PC-3 (cell line): ENCODE data around the gene TEPSIN. TPM values are rescaled to one million over a fixed set of nuclear protein-coding genes. Genes with fewer than 3 reads are reported as not detected.

Experiments used
- ATAC-seq: fragments of 200-7000 bp; cut with Tn5 transposase; 2 replicates; pipeline ENCODE4 v1.9.1; 2020; ENCODE audit warnings: mild to moderate bottlenecking, moderate library complexity
- BruUV-seq: library from RNA; stranded (reverse); fragments of 400-500 nt; replicated peaks from 2 replicates; lab custom pipeline; 2021; lab: Mats Ljungman, UMichigan
- CTCF ChIA-PET: fragments of 300-600 bp; sonication (Branson Sonifier 250); formaldehyde crosslinking; loops from one replicate; lab custom pipeline; 2022; ENCODE audit warnings: antibody characterized with exemption; lab: Charles Lee
- POLR2A ChIA-PET: fragments of 300-600 bp; sonication (Branson Sonifier 250); formaldehyde crosslinking; loops from one replicate; lab custom pipeline; 2022; ENCODE audit warnings: antibody characterized with exemption; ENCODE audit not compliant: unreplicated experiment; lab: Charles Lee
- DNase-seq: peaks from one replicate; pipeline ENCODE4 v3.0.0-alpha.2; 2015
- H2AFZ ChIP-seq: fragments of 300-600 bp; sonication (generic); 2 replicates; pipeline ENCODE4 v1.6.0; 2016; ENCODE audit warnings: antibody characterized with exemption, low read length
- H3F3A ChIP-seq: fragments of 300-600 bp; sonication (generic); one replicate; pipeline ENCODE4 v1.6.0; 2017; ENCODE audit warnings: antibody characterized with exemption, low read length, control low read depth, mild to moderate bottlenecking; ENCODE audit not compliant: unreplicated experiment
- H3K27ac ChIP-seq: fragments of 300-600 bp; sonication (generic); 2 replicates; pipeline ENCODE4 v1.5.1; 2016; ENCODE audit warnings: mild to moderate bottlenecking, low read length
- H3K27me3 ChIP-seq: fragments of 300-600 bp; sonication (generic); 2 replicates; pipeline ENCODE4 v1.6.1; 2016; ENCODE audit warnings: low read length, mixed read lengths
- H3K36me3 ChIP-seq: fragments of 300-600 bp; sonication (generic); 2 replicates; pipeline ENCODE4 v1.6.1; 2016; ENCODE audit warnings: low read depth, mixed run types, low read length, mixed read lengths
- H3K4me1 ChIP-seq: fragments of 300-600 bp; sonication (generic); 2 replicates; pipeline ENCODE4 v1.5.1; 2016; ENCODE audit warnings: low read length; ENCODE audit not compliant: insufficient read depth
- H3K4me2 ChIP-seq: fragments of 300-600 bp; sonication (generic); 2 replicates; pipeline ENCODE4 v1.6.0; 2016; ENCODE audit warnings: low read length
- H3K4me3 ChIP-seq: fragments of 300-600 bp; sonication (generic); 2 replicates; pipeline ENCODE4 v1.5.1; 2016; ENCODE audit warnings: mild to moderate bottlenecking, low read length, mixed read lengths
- H3K79me2 ChIP-seq: fragments of 300-600 bp; sonication (generic); 2 replicates; pipeline ENCODE4 v1.6.1; 2017; ENCODE audit warnings: low read length, mixed read lengths
- H3K9ac ChIP-seq: fragments of 300-600 bp; sonication (generic); 2 replicates; pipeline ENCODE4 v1.6.0; 2016; ENCODE audit warnings: mild to moderate bottlenecking, low read length
- H3K9me2 ChIP-seq: fragments of 300-600 bp; sonication (generic); replicated peaks from 2 replicates; pipeline ENCODE4 v1.6.1; 2016; ENCODE audit warnings: mixed run types, low read length, mixed read lengths
- H3K9me3 ChIP-seq: fragments of 300-600 bp; sonication (generic); 2 replicates; pipeline ENCODE4 v1.6.1; 2016; ENCODE audit warnings: low read length, mixed read lengths
- H4K20me1 ChIP-seq: fragments of 300-600 bp; sonication (generic); 2 replicates; pipeline ENCODE4 v1.6.1; 2016; ENCODE audit warnings: low read length, mixed read lengths
- EZH2 ChIP-seq: fragments of 300-600 bp; sonication (generic); IDR thresholded peaks from one replicate; pipeline ENCODE4 v1.6.1; 2017; ENCODE audit warnings: antibody characterized with exemption, mild to moderate bottlenecking, low read length; ENCODE audit not compliant: unreplicated experiment
- EZH2phosphoT487 ChIP-seq: fragments of 300-600 bp; sonication (generic); IDR thresholded peaks from 2 replicates; pipeline ENCODE4 v1.6.1; 2018; ENCODE audit warnings: mild to moderate bottlenecking, antibody characterized with exemption, low read length, borderline replicate concordance
- intact Hi-C: fragments of 100-400 bp; cut with micrococcal nuclease; formaldehyde crosslinking; loops from 2 replicates; pipeline ENCODE4 v1.9.0; 2023
- total RNA-seq: library from RNA; depleted of rRNA; stranded (reverse); fragments of >200 nt; gene quantifications from 2 replicates; pipeline ENCODE4 v1.2.3, GENCODE V29; 2014
- TF ChIP-seq, protein P1 (sequence below): fragments of 300-600 bp; sonication (generic); conservative IDR thresholded peaks from 2 replicates; pipeline ENCODE4 v1.5.1; 2017; ENCODE audit warnings: antibody characterized with exemption, low read depth, mild to moderate bottlenecking, low read length

TEPSIN gene
- total RNA-seq, 1 experiment from 2014 or later = 28.8 TPM

DNA sequence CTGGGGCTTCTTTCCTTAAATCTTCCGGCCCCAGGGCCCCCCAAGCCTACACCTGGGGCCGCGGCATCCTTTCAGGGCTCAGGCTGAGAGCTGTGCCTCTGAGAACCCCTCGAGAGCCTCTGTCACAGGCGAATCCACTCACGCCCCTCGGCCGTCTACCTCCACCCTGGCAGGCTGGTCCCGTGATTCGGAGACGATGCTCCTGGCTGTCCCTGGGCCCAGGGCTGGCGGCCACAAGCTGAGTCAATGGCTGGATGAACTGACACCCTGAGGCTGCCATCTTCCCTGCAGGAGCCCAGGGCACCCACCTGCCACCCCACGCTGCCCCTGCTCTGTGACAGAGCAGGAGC lies 4.4 kb downstream of the TEPSIN start:
- H3K4me1 ChIP-seq = peaks cover 10% of the 10 kb centered on the region; the same call in 1 of the 2 replicates
- H3K27me3 ChIP-seq = no peaks in the 10 kb centered on the region
- H3K9me2 ChIP-seq = no peaks in the 10 kb centered on the region
- no peak overlapping the region for H3K4me3 ChIP-seq
- no peaks in the 10 kb centered on the region for H3F3A ChIP-seq
- DNase-seq (no peak), ATAC-seq (no peak)
- no peaks in the 10 kb centered on the region for H3K9me3 ChIP-seq
- no TSS peak for BruUV-seq
- no peak overlapping the region for H3K4me2 ChIP-seq
- CTCF ChIA-PET = no interaction called here
- TF ChIP-seq, protein P1, sequence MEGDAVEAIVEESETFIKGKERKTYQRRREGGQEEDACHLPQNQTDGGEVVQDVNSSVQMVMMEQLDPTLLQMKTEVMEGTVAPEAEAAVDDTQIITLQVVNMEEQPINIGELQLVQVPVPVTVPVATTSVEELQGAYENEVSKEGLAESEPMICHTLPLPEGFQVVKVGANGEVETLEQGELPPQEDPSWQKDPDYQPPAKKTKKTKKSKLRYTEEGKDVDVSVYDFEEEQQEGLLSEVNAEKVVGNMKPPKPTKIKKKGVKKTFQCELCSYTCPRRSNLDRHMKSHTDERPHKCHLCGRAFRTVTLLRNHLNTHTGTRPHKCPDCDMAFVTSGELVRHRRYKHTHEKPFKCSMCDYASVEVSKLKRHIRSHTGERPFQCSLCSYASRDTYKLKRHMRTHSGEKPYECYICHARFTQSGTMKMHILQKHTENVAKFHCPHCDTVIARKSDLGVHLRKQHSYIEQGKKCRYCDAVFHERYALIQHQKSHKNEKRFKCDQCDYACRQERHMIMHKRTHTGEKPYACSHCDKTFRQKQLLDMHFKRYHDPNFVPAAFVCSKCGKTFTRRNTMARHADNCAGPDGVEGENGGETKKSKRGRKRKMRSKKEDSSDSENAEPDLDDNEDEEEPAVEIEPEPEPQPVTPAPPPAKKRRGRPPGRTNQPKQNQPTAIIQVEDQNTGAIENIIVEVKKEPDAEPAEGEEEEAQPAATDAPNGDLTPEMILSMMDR = no peak
- TF ChIP-seq EZH2 (no peak), EZH2phosphoT487 (no peak)
- no peaks in the 10 kb centered on the region; the same call in 1 of the 2 replicates for H3K36me3 ChIP-seq
- intact Hi-C loops = no loop called here
- H3K9ac ChIP-seq = no peak overlapping the region
- POLR2A ChIA-PET = no interaction called here
- peaks cover 19% of the 10 kb centered on the region for H3K79me2 ChIP-seq
- H4K20me1 ChIP-seq = no peaks in the 10 kb centered on the region
- H3K27ac ChIP-seq = no peak overlapping the region
- H2AFZ ChIP-seq = no peak overlapping the region

DNA sequence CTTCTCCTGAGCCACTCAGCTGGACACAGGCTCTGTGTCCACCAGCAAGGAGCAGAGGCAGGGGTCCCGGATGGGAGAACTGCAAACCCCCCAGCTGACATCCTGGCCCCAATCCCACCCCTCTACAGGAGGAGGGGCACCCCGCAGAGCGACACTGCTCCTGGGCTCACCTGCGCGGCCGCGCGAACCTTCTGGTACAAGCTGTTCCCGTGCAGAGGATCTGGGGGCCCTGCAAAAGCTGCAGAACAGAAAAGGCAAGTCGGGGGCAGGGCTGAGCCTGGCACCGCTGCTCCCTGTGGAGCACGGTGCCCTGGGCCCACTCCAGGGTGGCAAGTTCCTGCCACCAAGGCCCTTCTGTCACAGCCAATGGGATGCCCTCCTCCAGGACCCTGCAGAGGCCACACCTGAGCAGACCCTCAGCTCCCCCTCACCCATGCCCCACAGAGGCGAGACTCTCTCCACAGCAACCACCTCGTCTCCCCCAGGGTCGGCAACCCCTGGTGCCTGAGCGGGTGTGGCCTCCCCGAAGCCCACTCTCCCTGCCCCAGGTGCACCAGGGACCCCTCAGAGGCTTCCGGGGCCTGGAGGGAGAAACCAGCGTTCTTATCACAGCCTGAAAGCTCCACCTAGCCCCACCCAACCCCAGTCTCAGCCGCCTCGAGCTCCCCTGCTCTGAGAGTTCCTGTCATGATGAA lies 4.9 kb downstream of the TEPSIN start:
- ATAC-seq (no peak), DNase-seq (no peak)
- no peak for TF ChIP-seq EZH2phosphoT487
- TF ChIP-seq EZH2 = no peak
- TF ChIP-seq, protein P1 = no peak
- H2AFZ ChIP-seq = no peak overlapping the region
- H3K9me2 ChIP-seq = no peaks in the 10 kb centered on the region
- no peaks in the 10 kb centered on the region for H3K9me3 ChIP-seq
- no peak overlapping the region for H3K27ac ChIP-seq
- intact Hi-C loops = no loop called here
- H3K9ac ChIP-seq = no peak overlapping the region
- BruUV-seq = no TSS peak
- H3K36me3 ChIP-seq = no peaks in the 10 kb centered on the region; the same call in 1 of the 2 replicates
- POLR2A ChIA-PET = interaction anchor here (0.6 kb wide), 1 partner anchor 250 kb away, joined by 8 read pairs; no protein-coding TSS in a partner anchor
- no peaks in the 10 kb centered on the region for H3F3A ChIP-seq
- H3K4me1 ChIP-seq = peaks cover 10% of the 10 kb centered on the region; the same call in 1 of the 2 replicates
- no peaks in the 10 kb centered on the region for H3K27me3 ChIP-seq
- CTCF ChIA-PET = no interaction called here
- H3K79me2 ChIP-seq = peaks cover 16% of the 10 kb centered on the region
- H4K20me1 ChIP-seq = no peaks in the 10 kb centered on the region
- H3K4me2 ChIP-seq = no peak overlapping the region
- no peak overlapping the region for H3K4me3 ChIP-seq

DNA sequence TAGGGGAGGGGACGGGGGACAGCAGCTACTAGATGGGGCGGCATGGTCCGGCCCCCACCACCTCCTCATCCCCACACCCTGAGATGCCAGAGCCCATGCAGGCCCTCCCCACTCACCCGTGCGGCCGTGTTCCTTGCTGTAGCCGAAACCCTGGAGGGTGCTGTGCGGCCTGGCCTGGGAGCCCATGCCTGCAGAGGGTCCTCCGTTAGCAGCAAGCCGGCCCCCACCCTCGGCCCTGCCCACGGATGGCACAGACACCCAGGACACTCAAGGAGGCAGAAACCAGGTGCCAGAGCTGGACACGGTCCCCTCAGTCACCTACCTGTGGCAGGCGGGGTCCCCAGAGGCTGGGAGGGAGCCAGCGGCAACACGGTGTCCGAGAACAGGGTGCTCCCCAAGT lies 5.5 kb downstream of the TEPSIN start:
- intact Hi-C loops = no loop called here
- H3K9ac ChIP-seq = no peak overlapping the region
- ChIA-PET CTCF (no interaction called here), POLR2A (interaction anchor here (0.6 kb wide), 1 partner anchor 251 kb away, joined by 8 read pairs; no protein-coding TSS in a partner anchor)
- no peak overlapping the region for H2AFZ ChIP-seq
- no peaks in the 10 kb centered on the region for H3K27me3 ChIP-seq
- H3K36me3 ChIP-seq = no peaks in the 10 kb centered on the region; the same call in 1 of the 2 replicates
- no peak overlapping the region for H3K4me3 ChIP-seq
- H3K27ac ChIP-seq = no peak overlapping the region
- H3F3A ChIP-seq = no peaks in the 10 kb centered on the region
- H4K20me1 ChIP-seq = no peaks in the 10 kb centered on the region
- H3K4me2 ChIP-seq = no peak overlapping the region
- no peaks in the 10 kb centered on the region for H3K9me3 ChIP-seq
- TF ChIP-seq EZH2phosphoT487 = no peak
- TF ChIP-seq EZH2 = no peak
- TF ChIP-seq, protein P1 = no peak
- H3K9me2 ChIP-seq = no peaks in the 10 kb centered on the region
- H3K4me1 ChIP-seq = peaks cover 10% of the 10 kb centered on the region; the same call in 1 of the 2 replicates
- DNase-seq (no peak), ATAC-seq (no peak)
- BruUV-seq = no TSS peak
- H3K79me2 ChIP-seq = peaks cover 12% of the 10 kb centered on the region
